ENCODE data around the gene FBXW9. TPM values are rescaled to one million over a fixed set of nuclear protein-coding genes. Genes with fewer than 3 reads are reported as not detected.
"Not testable (repeated sequence)": the region's sequence is repeated elsewhere in the genome, so short reads cannot be mapped to it uniquely, and the experiment has no call there.

FBXW9 gene
- total RNA-seq, 1 experiment from 2014 or later, result 14.6 TPM

- no peak for DNase-seq (ENCODE audit: low read depth)
These were observed 19.5 kb upstream of the FBXW9 start for GRCh38 chr19:12715929-12716328.

GRCh38 chr19:12715102-12715501, 18.7 kb upstream of the FBXW9 start:
- DNase-seq (ENCODE audit: low read depth), result no peak

- DNase-seq (ENCODE audit: low read depth), result not testable (repeated sequence)
These were observed 16.9 kb upstream of the FBXW9 start for GRCh38 chr19:12713304-12713703.

- not testable (repeated sequence) for DNase-seq (ENCODE audit: low read depth)
These were observed 15.6 kb upstream of the FBXW9 start for GRCh38 chr19:12712077-12712476.

GRCh38 chr19:12711187-12711586, 14.8 kb upstream of the FBXW9 start:
- no peak for DNase-seq (ENCODE audit: low read depth)

- no peak for DNase-seq (ENCODE audit: low read depth)
These were observed 12.2 kb upstream of the FBXW9 start for GRCh38 chr19:12708641-12709040.

- no peak for DNase-seq (ENCODE audit: low read depth)
These were observed 9.9 kb upstream of the FBXW9 start for GRCh38 chr19:12706332-12706718.

GRCh38 chr19:12705654-12706331, 9.4 kb upstream of the FBXW9 start:
- no peak for DNase-seq (ENCODE audit: low read depth)

GRCh38 chr19:12705169-12705568, 8.7 kb upstream of the FBXW9 start:
- DNase-seq (ENCODE audit: low read depth), result no peak

GRCh38 chr19:12703046-12703445, 6.6 kb upstream of the FBXW9 start:
- DNase-seq (ENCODE audit: low read depth), result peak; percentile 51

- no peak for DNase-seq (ENCODE audit: low read depth)
These were observed 5.3 kb upstream of the FBXW9 start for GRCh38 chr19:12701596-12702282.

- DNase-seq (ENCODE audit: low read depth), result no peak
These were observed 1.7 kb upstream of the FBXW9 start for GRCh38 chr19:12698138-12698537.

GRCh38 chr19:12697425-12697824, 994 bp upstream of the FBXW9 start:
- not testable (repeated sequence) for DNase-seq (ENCODE audit: low read depth)

GRCh38 chr19:12695997-12696365, 450 bp downstream of the FBXW9 start:
- DNase-seq (ENCODE audit: low read depth), result no peak

GRCh38 chr19:12695514-12695913, 917 bp downstream of the FBXW9 start:
- DNase-seq (ENCODE audit: low read depth), result no peak

GRCh38 chr19:12695096-12695495, 1.3 kb downstream of the FBXW9 start:
- no peak for DNase-seq (ENCODE audit: low read depth)

- no peak for DNase-seq (ENCODE audit: low read depth)
These were observed 1.8 kb downstream of the FBXW9 start for GRCh38 chr19:12694641-12695040.

- no peak for DNase-seq (ENCODE audit: low read depth)
These were observed 3.5 kb downstream of the FBXW9 start for GRCh38 chr19:12692960-12693359.

- no peak for DNase-seq (ENCODE audit: low read depth)
These were observed 6.7 kb downstream of the FBXW9 start for GRCh38 chr19:12689581-12690216.

- no peak for DNase-seq (ENCODE audit: low read depth)
These were observed 7.4 kb downstream of the FBXW9 start for GRCh38 chr19:12689012-12689411.

GRCh38 chr19:12687496-12688196, 8.8 kb downstream of the FBXW9 start, which contains the start of gene GNG14:
Gene GNG14 (plus strand): TSS chr19:12687998. CDS start chr19:12688049, 51 bp downstream.
- no peak for DNase-seq (ENCODE audit: low read depth)

GRCh38 chr19:12685831-12686230, 10.6 kb downstream of the FBXW9 start:
- DNase-seq (ENCODE audit: low read depth), result no peak
